ENCODE measurements around the gene PIN1.

Gene PIN1

GRCh38 chr19:9883231-9883758 lies 48.2 kb downstream of the PIN1 start:
- in situ Hi-C loops (cut with MboI; ENCODE audit: low sequenced_read_pairs), result no loop called here

- in situ Hi-C loops (cut with MboI; ENCODE audit: low sequenced_read_pairs), result no loop called here
Observed at GRCh38 chr19:9883764-9884163, 48.6 kb downstream of the PIN1 start.

- in situ Hi-C loops (cut with MboI; ENCODE audit: low sequenced_read_pairs), result no loop called here
Observed at GRCh38 chr19:9885077-9885552, 50.0 kb downstream of the PIN1 start.

- in situ Hi-C loops (cut with MboI; ENCODE audit: low sequenced_read_pairs), result no loop called here
Observed at GRCh38 chr19:9891609-9892373, 56.7 kb downstream of the PIN1 start.
